HG03280 (cell line): ENCODE data around the gene KLKB1.
"Not testable (repeated sequence)": the region's sequence is repeated elsewhere in the genome, so short reads cannot be mapped to it uniquely, and the experiment has no call there.

Source experiments
- ATAC-seq: cut with Tn5 transposase; IDR thresholded peaks from one replicate; pipeline ENCODE4 v1.9.1; 2021; ENCODE audit warnings: mild to moderate bottlenecking, moderate library complexity; ENCODE audit not compliant: unreplicated experiment

The KLKB1 gene

DNA sequence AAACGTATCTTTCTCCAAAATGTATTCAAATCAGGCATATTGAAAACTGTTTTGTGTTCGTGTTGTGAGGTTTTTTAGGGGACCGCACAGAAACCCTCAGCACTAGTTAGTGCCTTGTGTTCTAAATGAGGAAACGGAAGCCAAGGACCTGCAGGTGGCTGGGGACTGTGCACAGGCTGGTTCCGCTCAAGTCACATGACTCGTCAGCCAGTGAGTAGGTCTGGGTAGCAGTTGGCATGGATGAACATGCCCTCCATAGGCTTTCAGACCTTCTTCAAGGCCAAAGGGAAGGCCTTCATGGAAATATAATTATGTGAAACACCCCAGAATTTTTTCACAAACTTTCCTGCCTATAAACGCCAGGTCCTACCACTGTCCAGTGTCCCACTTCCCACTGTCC lies 37.4 kb downstream of the KLKB1 start:
- ATAC-seq, result no peak

DNA sequence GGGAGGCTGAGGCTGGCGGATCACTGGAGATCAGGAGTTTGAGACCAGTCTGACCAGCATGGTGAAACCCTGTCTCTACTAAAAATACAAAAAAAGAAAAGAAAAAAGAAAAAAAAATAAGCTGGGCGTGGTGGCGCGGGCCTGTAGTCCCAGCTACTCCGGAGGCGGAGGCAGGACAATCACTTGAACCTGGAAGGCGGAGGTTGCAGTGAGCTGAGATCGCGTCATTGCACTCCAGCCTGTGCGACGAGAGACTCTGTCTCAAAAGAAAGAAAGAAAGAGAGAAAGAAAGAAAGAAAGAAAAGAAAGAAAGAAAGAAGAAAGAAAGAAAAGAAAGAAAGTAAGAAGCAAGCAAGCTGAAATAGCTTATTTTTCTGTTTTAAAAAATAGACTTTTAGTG lies 37.9 kb downstream of the KLKB1 start:
- ATAC-seq, result not testable (repeated sequence)

DNA sequence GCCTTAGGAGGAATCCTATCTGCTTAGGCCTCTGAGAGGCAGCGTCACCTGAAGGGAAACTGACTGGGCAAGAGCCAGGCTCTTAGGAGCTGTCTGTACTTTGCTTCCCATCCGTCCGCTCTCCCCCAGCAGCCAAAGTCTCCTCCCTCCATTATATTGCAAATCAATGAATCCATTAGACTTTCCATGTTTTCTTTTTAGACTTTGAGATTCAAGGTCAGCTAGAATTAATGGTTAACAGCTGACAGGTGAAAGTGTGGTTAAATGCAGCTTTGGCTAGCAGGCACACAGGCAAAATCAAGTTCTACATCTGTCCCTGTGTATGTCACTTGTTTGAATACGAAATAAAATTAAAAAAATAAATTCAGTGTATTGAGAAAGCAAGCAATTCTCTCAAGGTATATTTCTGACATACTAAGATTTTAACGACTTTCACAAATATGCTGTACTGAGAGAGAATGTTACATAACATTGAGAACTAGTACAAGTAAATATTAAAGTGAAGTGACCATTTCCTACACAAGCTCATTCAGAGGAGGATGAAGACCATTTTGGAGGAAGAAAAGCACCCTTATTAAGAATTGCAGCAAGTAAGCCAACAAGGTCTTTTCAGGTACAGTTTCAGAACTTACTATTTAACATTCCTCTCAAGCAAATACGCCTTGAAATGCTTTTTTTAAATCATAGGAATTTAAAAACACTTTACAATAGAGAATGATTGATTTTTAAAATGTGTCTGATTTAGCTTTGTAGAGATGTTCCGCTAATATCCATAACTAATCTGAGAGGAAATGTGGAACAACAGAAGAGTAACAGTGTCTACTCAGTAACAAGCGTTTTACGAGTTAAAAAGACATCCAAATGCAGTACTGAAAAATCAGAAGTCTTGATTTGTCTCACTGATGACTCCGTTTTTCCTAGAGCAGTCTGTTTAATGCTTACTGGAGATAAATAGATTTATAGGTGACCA lies 38.7 kb downstream of the KLKB1 start, which contains the start of gene F11:
Gene F11, plus strand, starts transcription at position 507 of the 970 bp plus-strand sequence. CDS start 948 bp downstream, outside the sequence.
- no peak for ATAC-seq

DNA sequence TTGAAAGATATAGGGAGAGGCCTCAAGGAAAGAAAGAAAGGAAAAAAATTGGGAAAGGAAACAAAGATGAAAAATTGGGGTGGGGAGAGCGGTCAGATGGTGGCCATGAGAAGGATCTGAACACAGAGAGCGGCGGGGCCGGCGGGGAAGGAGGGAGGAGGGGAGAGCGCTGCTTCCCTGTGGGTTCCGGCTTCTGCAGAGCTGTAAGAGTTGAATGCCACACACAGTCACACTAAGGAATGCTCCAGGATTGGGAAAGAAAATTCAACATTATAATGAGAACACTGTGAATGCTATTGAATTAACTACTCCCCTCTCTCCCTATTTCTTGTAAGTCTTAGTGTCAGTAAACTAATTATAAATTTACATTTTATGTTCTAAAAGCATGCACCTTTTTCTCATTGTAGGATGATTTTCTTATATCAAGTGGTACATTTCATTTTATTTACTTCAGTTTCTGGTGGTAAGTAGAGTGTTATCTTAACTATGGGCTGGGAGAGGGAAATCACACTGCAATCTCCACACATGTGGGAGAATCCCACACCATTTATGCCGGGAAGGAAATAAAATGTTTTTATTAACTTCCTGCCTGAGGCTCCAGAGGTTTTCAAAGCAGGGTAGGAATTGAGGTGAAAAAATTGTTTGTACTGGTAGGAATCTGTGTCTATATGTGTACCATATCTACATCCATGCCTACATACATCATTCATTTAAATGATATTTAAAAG lies 39.6 kb downstream of the KLKB1 start:
- no peak for ATAC-seq

DNA sequence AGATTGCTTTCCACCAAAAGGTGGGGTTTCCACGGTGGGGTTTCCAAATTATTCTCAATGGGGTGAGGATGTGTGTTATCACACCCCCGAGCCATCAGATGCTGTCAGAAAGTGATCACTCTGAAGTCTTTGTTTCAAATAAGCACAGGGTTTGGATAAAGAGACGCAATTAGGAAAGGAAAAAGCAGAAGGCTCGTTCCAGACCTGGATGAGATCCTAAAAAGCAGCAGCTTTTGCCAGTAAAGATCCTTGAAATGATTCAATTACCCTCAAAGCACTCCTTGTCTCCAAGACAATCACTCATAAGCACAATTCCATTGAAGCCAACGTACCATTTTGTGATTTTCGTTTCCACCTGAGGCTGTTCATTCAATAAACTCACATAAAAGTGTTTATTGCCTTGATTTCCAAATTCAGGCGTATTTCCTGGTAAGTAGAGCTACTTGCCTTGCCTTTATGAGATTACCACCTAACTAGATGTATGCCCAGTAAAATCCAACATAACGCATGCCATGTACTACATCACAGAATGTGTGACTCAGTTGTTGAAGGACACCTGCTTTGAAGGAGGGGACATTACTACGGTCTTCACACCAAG lies 43.9 kb downstream of the KLKB1 start:
- no peak for ATAC-seq

DNA sequence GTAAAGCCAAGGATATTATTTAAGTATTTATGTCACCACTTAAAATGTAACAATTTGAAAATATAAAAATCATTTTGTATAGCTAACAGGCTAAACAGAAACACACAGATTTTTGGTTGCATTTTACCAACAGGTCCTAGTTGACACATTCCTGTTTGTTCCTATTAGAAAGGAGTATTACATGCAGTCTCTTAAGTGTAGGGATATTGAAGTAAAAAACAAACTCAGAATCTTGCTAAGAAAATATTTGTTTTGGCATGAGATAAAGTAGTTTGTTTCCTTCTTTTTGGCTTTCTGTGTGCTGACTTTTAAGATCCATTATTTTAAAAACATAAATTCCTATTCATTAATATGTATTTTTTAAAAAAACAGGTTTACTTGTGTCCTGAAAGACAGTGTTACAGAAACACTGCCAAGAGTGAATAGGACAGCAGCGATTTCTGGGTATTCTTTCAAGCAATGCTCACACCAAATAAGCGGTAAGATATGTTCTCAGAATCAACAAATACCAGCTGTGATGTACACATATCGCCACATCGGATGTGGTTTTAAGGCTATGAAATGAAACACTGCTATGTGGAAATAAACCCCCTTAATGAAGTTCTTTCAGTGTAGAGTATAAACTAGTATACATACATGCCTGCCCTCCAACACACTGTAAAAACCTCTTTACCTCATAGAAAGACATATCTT lies 45.5 kb downstream of the KLKB1 start:
- ATAC-seq, result no peak

DNA sequence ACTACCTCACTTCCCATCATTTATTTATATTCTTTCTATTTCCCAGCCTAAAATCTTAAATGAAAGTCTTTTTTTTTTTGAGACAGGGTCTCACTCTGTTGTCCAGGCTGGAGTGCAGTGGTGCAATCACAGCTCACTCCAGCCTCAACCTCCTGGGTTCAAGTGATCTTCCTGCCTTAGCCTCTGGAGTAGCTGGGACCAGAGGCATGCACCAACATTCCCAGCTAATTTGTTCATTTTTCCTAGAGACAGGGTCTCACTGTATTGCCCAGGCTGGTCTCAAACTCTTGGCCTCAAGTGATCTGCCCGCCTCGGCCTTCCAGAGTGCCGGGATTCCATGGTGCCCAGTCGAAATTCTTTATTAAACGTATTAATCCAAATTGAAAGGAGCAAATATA lies 46.1 kb downstream of the KLKB1 start:
- ATAC-seq, result not testable (repeated sequence)

DNA sequence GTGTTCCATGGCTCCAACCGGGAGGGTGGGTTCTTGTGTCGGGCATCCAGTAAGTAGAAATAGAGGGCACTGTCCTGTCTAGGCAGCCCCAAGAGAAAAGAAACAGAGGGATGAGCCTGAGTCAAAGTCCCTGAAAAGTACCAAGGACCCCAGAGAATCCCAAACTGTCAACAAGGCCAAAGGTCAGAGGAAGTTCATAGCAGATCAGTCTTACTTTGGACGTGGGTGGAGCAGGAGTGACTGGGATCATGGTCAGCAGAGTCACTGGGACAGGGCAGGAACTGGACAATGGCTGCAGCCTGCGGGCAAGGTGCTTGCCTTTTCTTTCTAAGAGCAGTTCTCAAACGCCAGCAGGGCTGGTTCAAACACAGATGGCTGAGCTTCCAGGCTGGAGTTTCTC lies 56.0 kb downstream of the KLKB1 start:
- no peak for ATAC-seq

DNA sequence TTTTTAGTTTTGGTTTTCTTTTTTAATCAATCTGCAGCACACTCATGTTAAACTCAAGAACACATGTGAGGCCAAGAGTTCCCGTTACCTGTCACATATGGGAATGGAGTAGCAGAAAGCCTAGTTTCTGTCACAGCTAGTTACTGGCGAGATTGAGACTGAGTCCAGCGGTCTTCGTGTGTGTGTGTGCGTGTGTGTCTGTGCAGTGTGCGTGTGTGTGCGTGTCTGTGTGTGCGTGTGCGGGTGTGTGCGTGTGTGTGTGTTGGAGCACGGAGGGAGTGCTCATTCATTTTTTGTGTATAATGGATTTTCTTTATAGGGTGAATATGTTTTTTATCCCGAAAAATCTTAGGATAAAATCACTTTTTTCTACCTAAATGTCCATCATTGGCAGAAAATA lies 57.8 kb downstream of the KLKB1 start:
- ATAC-seq, result no peak

DNA sequence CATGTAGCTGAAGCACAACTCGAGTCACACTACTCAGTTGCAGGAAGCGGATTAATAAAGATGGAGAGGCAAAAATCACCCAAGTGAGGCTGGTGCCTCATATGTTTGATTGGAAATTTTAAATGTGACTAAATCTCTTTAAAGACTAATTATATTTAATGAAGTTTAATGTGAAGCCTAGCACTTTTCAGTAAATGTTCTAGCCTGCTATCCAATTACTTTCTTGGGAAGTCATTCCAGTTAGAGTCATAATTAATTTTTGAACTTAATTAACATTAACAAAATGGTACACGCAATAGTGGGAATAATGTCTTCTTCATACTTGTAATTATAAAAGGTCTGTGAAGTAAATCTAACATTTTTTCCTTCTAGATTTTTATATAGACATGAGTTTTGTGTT lies 59.3 kb downstream of the KLKB1 start:
- ATAC-seq, result no peak

DNA sequence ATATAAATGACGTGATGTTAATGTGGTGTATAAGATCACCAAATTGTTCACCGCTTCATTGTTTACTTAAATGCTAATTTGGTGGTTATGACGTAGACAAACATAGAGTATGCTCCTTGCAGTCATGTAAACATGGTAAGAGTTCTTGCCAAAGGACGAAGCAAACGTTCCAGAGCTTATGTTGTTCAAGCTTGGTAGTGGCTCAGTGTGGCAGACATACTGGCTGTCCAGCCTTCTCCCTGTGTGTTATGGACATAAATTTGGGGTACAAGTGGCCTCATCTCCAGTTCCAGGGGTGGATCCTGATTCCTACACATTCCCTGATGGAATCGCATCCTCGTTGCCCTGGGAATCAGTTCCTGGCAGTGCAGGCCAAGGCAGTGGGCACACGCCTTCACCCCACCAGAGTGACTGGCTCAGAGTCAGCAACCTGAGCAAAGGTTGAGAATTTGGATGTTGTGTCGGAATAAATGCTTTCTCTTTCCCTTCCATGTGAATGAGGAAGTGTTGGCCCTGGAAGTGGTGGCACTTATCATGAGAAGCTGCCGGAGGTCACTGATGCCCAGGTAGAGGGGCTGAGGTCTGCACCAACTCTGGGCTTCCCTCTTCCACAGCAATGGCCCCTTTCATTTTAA lies 64.1 kb downstream of the KLKB1 start:
- no peak for ATAC-seq

DNA sequence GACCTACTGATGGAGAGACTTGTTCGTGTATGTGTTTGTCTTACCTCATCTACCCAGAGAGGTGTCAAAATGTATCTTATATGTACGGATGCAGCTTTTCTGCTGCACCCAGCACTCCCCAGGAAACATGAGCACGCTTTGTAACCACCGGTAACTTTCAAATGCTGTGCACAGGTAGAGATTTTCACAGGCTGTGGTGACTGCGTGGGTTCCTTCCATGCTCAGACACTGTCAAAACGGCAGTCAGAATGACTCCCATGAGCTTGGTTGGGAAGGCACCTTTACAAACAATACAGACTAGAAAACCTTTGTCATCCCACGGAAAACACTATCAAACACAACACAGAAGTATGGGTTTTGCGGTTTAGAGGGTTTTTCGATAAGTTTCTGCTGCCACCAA lies 66.9 kb downstream of the KLKB1 start:
- no peak for ATAC-seq

DNA sequence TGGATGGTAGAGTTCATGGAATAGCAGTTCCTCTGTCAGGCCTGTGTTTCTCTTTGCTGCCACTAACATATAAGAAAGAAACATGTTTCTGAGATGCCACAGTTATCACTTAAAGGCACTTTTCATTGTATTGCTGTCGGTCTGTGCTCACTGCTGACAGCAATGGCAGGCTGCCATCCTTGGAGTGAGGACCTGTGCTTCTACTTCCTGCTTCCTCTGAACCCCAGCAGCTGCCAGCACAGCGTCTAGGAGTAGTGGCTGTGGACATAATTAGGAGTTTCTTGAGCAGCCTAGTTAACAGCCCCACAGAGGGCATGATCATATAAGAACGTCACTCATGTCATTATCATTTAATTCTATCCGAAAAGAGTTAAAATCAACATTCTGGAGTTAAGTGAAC lies 69.2 kb downstream of the KLKB1 start:
- no peak for ATAC-seq

DNA sequence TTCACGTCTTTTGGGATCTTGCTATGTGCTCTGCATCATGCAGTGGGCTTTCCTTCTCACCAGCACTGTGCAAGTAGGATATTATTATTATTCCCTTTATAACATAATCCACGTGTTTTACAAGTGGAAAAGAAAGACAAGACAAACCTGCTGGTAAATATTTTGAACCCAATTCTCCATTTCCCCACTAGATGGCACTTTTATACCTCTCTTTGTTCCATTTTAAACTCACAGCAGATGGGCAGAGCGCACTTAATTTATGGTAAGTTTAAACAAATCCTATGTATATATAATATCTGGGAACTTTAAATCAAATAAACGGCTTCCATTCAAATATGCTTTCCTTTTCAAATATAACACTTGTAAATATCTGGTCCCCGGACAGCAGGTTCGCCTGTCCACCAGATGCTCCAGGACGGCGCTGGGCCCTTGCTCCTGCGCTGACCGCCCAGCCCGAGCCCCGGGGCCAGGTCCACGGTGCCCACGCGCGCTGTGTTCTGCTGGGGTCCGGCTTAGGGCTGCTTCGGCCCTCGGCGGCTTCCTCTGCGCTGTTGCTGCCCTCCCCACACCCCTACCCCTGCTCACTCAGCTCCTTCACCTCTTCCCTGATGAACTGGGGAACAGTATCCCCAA lies 69.8 kb downstream of the KLKB1 start:
- ATAC-seq, result no peak

DNA sequence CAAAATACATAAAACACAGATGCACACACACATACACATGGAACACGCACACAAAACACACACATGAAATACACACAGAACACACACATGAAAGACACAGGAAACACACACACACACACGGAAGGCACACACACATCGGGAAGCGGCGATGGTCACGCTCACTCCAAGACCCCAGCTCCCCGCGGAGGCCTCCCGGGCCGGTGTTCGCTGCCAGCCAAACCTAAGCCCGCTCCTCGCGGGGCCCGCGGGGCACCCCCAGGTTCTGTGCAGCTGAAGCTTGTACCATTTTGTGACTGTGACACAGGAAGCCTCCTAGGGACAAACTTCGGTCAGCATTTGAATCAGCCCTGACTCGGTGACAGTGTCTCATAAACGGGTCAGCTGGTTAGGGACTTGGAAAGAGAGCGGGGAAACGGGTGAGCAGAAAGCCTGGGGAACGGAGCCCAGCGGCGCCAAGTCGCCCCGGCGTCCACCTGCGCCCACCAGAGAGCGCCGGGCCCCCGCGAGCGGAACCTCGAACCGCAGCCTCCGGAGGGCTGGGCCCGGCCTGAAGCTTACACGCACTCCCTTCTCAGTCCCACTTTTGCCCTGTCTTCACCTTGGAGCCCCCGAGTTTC lies 70.8 kb downstream of the KLKB1 start:
- ATAC-seq, result no peak

DNA sequence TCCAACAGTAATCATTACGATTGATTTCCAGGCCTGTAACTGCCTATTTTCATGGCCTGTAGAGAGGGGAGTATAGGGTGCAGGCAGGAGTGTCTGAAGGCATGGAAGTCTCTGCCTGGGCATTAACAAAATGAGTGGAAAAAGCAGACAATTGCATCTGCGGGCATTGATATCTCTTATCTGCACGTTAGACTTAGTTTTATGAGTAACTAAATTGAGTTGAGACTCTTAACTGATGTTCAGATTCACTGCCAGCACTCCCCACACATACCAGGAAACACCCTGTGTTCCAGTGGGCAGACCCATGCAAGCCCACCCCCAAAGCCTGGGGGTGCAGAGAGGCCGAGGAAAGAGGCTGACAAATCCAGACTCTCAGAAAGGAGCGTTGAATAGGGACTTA lies 72.0 kb downstream of the KLKB1 start:
- ATAC-seq, result no peak

DNA sequence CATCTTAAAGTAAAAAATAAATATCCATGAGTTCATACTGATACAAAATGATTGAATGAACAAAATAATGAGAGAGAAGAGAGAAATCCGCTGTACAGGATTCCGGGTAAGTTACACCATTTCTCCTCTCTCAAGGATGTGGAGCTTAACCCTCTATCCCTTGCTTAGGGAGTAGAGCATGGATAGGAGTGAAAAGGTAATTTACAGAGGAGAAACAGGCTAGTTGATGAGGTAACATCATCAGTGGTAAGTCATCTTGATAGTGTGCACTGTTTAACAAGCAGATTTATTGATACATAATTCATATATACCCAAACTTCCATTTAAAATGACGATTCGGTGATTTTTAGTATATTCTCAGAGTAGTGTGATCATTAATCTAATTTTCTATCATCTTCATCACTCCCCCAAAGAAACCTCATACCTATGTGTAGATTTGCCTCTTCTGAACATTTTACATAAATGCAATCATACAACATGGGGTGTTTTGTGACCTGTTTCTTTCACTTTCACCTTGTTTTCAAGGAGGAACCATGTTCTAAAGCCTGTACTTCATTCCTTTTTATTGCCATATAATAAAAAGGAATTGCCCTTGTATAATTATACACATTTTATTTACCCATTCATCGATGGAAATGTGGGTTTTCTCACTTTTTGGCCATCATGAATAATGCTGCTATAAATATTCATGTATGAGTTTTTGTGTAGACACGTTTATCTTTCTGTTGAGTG lies 73.5 kb downstream of the KLKB1 start:
- ATAC-seq, result no peak

DNA sequence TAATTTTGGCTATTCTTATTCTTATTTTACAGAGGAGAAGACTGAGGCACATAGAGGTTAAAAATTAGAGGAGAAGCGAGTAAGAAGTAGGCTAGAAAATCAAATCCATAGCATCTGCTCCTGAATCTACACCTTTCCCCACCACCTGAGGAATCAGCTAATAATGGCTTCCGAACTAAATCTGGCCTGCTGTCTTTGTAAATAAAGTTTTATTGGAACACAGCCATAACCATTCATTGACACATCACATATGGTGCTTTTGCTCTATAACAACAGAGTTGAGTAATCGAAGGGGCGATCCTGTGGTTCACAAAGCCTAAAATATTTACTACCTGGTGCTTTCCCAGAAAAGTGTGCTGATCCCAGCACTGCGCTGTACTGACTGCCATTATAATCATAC lies 76.9 kb downstream of the KLKB1 start:
- ATAC-seq, result no peak
